PC-3 (cell line): Measurements from ENCODE around the gene ABLIM2.

ENCODE experiments used
- EZH2 ChIP-seq: fragments of 300-600 bp; sonication (generic); IDR thresholded peaks from one replicate; pipeline ENCODE4 v1.6.1; 2017; ENCODE audit warnings: antibody characterized with exemption, mild to moderate bottlenecking, low read length; ENCODE audit not compliant: unreplicated experiment
- EZH2phosphoT487 ChIP-seq: fragments of 300-600 bp; sonication (generic); IDR thresholded peaks from 2 replicates; pipeline ENCODE4 v1.6.1; 2018; ENCODE audit warnings: mild to moderate bottlenecking, antibody characterized with exemption, low read length, borderline replicate concordance
- TF ChIP-seq, protein P1 (sequence below): fragments of 300-600 bp; sonication (generic); conservative IDR thresholded peaks from 2 replicates; pipeline ENCODE4 v1.5.1; 2017; ENCODE audit warnings: antibody characterized with exemption, low read depth, mild to moderate bottlenecking, low read length

DNA sequence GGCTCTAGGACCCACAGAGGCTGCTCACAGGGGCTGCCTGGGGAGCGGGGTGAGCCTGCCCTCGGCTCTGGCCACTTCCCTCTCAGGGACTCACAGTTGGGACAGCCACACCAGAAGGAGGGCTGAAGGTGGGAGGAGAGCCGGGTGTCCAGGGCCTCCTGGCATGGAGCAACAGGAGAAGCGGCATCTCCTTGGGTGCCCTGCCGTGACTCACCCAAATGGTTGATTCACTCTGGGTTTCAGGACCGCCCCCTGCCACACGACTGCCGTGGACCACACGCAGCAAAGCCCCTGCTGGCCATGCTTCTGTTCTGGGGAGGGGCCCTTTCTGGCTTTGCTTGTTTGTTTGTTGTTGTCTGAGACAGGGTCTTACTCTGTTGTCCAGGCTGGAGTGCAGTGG is 132.9 kb downstream of the ABLIM2 start:
- TF ChIP-seq, protein P1, sequence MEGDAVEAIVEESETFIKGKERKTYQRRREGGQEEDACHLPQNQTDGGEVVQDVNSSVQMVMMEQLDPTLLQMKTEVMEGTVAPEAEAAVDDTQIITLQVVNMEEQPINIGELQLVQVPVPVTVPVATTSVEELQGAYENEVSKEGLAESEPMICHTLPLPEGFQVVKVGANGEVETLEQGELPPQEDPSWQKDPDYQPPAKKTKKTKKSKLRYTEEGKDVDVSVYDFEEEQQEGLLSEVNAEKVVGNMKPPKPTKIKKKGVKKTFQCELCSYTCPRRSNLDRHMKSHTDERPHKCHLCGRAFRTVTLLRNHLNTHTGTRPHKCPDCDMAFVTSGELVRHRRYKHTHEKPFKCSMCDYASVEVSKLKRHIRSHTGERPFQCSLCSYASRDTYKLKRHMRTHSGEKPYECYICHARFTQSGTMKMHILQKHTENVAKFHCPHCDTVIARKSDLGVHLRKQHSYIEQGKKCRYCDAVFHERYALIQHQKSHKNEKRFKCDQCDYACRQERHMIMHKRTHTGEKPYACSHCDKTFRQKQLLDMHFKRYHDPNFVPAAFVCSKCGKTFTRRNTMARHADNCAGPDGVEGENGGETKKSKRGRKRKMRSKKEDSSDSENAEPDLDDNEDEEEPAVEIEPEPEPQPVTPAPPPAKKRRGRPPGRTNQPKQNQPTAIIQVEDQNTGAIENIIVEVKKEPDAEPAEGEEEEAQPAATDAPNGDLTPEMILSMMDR = no peak
- TF ChIP-seq EZH2phosphoT487 (no peak), EZH2 (no peak)
